Measurements from ENCODE around the gene C5orf34. TPM values are rescaled to one million over a fixed set of nuclear protein-coding genes. Genes with fewer than 3 reads are reported as not detected.

The C5orf34 gene
- total RNA-seq, 1 experiment from 2014 or later: 16.3 TPM

DNA sequence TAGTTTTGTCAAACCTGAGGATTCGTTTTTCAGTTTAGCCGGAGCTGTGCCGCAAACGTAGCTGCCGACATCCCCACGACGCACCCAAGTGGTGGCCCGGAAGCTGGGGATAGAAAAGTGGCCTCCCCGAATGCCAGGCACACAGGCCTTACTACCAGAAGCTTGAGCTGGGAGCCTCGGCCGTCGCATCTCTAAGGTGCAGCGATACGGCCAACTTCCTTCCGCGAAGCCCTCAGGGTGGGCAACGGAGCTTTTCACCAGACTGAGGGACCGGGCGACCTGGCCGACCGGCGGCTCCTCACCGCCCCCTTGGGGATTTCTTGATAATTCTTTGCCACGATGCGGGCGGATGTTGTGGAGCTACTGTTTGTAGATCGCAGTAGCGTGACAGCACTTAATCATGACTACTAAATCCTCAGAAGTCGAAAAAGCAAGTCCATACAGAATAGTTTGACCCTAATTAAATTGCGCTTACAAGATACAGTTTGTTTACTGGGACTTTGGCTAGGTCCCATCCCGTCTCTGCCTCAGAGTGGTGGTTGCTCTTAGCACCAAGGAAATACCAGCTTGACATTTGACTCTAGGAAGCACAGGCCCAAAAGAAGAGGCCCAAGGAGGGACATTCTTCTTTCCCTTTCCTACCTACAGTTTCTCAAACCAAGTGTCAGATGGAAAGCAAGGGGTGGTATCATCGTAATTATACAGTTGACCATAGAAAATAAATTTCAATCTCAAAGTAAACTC is 30.7 kb downstream of the C5orf34 start:
- H3K36me3 ChIP-seq (ENCODE audit: low read depth, low read length): peaks cover 5% of the 10 kb centered on the region; the same call in 1 of the 2 replicates
- H3K4me3 ChIP-seq (ENCODE audit: low read length): peak overlapping the region; percentile 78
- peak overlapping the region; percentile 82 for H3K4me2 ChIP-seq (ENCODE audit: low read length)
- CTCF ChIA-PET: interaction anchor here (0.9 to 1.8 kb wide), 10 partner anchors 31 to 467 kb away, joined by 3 to 8 read pairs (median 4); partner anchors contain the start of genes C5orf34 and HMGCS1
- peak overlapping the region; percentile 69 for H3K27ac ChIP-seq (ENCODE audit: low read length)
- peak overlapping the region; percentile 89 for H3K9ac ChIP-seq (ENCODE audit: low read length)
- H3F3A ChIP-seq (ENCODE audit: low read length, unreplicated experiment): no peaks in the 10 kb centered on the region
- peaks cover 15% of the 10 kb centered on the region for H3K4me1 ChIP-seq (ENCODE audit: insufficient read depth, low read length)
- no peaks in the 10 kb centered on the region for H3K9me3 ChIP-seq (ENCODE audit: low read length)
- H3K9me2 ChIP-seq (replicated peaks; ENCODE audit: low read length): no peaks in the 10 kb centered on the region
- peak overlapping the region; percentile 89 for H2AFZ ChIP-seq (ENCODE audit: low read length)
- H3K27me3 ChIP-seq (ENCODE audit: low read length): no peaks in the 10 kb centered on the region
- POLR2A ChIA-PET (ENCODE audit: unreplicated experiment): interaction anchor here (0.6 to 1.6 kb wide), 10 partner anchors 15 to 441 kb away, joined by 3 to 22 read pairs (median 8); partner anchors contain the start of genes C5orf34 and ZNF131
- TF ChIP-seq EZH2phosphoT487 (IDR thresholded peaks at IDR 0.05; ENCODE audit: borderline replicate concordance, low read length) (no peak), EZH2 (IDR thresholded peaks at IDR 0.05; ENCODE audit: low read length, unreplicated experiment) (no peak)
- TF ChIP-seq, protein P1, sequence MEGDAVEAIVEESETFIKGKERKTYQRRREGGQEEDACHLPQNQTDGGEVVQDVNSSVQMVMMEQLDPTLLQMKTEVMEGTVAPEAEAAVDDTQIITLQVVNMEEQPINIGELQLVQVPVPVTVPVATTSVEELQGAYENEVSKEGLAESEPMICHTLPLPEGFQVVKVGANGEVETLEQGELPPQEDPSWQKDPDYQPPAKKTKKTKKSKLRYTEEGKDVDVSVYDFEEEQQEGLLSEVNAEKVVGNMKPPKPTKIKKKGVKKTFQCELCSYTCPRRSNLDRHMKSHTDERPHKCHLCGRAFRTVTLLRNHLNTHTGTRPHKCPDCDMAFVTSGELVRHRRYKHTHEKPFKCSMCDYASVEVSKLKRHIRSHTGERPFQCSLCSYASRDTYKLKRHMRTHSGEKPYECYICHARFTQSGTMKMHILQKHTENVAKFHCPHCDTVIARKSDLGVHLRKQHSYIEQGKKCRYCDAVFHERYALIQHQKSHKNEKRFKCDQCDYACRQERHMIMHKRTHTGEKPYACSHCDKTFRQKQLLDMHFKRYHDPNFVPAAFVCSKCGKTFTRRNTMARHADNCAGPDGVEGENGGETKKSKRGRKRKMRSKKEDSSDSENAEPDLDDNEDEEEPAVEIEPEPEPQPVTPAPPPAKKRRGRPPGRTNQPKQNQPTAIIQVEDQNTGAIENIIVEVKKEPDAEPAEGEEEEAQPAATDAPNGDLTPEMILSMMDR (conservative IDR thresholded peaks at IDR 0.05; ENCODE audit: low read depth, low read length): peak; percentile 95
- peaks cover 26% of the 10 kb centered on the region for H3K79me2 ChIP-seq (ENCODE audit: low read length)
- peak; percentile 93 for DNase-seq
- intact Hi-C loops (cut with micrococcal nuclease): loop anchor here (1.0 to 10.0 kb wide), 6 partner anchors 31 to 442 kb away; partner anchors contain the start of genes ANXA2R and C5orf34
- BruUV-seq (replicated peaks): TSS peak; percentile 96
- ATAC-seq: peak; percentile 72
- no peaks in the 10 kb centered on the region for H4K20me1 ChIP-seq (ENCODE audit: low read length)

DNA sequence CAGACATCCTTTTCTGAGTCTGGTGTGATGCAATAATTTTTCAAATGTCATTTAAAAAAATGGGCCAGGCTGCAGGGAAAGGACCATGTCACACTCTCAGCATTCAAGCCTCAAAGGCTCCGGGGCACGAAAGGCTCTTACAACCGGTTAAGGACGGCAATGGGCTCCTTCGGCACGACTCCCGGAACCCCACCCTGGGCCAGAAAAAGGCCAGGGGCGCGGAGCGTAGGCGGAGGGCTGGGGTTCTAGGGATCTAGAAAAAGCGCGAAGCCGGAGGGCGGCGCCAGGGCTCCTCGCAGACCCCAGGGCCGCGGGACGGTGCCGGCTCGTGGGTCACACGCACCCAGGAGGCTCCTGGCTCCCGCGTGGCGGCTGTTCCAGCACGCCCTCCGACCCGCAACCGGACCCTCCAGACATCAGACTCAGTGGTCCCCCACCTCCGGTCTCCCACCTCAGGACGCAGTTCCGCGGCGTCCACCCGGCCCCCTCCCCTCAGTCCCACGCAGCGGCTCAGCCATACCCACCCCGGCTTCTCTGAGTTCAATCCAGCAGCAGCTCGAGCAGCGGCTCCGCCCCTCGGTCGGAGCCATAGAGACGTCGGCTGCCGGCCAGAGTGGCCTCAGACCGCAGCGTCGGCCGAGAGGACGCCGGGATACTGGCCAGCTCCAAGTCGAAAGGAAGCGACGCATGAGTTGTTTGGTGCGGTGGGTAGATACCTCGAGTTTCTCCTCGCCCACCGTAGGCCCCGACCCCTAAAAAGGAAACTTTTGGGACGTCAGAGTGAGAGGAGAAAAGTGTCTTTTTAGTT is 31.4 kb downstream of the C5orf34 start, which contains the start of gene TMEM267:
Gene TMEM267 (minus strand): TSS at position 568 of the 808 bp plus-strand sequence. CDS start 29,896 bp downstream, outside the sequence.
- no peaks in the 10 kb centered on the region for H3K9me2 ChIP-seq (replicated peaks; ENCODE audit: low read length)
- H3K4me1 ChIP-seq (ENCODE audit: insufficient read depth, low read length): peaks cover 15% of the 10 kb centered on the region
- no peaks in the 10 kb centered on the region for H3K27me3 ChIP-seq (ENCODE audit: low read length)
- peak within 1 kb of the TSS; percentile 82 for H3K4me2 ChIP-seq (ENCODE audit: low read length)
- H3K4me3 ChIP-seq (ENCODE audit: low read length): peak within 1 kb of the TSS; percentile 78
- H3K9me3 ChIP-seq (ENCODE audit: low read length): no peaks in the 10 kb centered on the region
- no TSS peak for BruUV-seq (replicated peaks)
- ChIA-PET CTCF (interaction anchor here (0.6 to 1.8 kb wide), 12 partner anchors 31 to 466 kb away, joined by 3 to 11 read pairs (median 4); partner anchors contain the start of genes C5orf34 and HMGCS1), POLR2A (ENCODE audit: unreplicated experiment) (interaction anchor here (0.6 to 1.6 kb wide), 10 partner anchors 14 to 441 kb away, joined by 3 to 22 read pairs (median 8); partner anchors contain the start of genes C5orf34 and ZNF131)
- TF ChIP-seq, protein P1 (conservative IDR thresholded peaks at IDR 0.05; ENCODE audit: low read depth, low read length): no peak
- TF ChIP-seq EZH2 (IDR thresholded peaks at IDR 0.05; ENCODE audit: low read length, unreplicated experiment): no peak
- TF ChIP-seq EZH2phosphoT487 (IDR thresholded peaks at IDR 0.05; ENCODE audit: borderline replicate concordance, low read length): no peak
- ATAC-seq (peak; percentile 89), DNase-seq (peak; percentile 97)
- H4K20me1 ChIP-seq (ENCODE audit: low read length): no peaks in the 10 kb centered on the region
- no peaks in the 10 kb centered on the region for H3K36me3 ChIP-seq (ENCODE audit: low read depth, low read length)
- peak within 1 kb of the TSS; percentile 89 for H2AFZ ChIP-seq (ENCODE audit: low read length)
- intact Hi-C loops (cut with micrococcal nuclease): loop anchor here (1.0 to 10.0 kb wide), 7 partner anchors 32 to 441 kb away; partner anchors contain the start of genes ANXA2R, C5orf34 and PAIP1
- H3K79me2 ChIP-seq (ENCODE audit: low read length): peaks cover 26% of the 10 kb centered on the region
- H3K9ac ChIP-seq (ENCODE audit: low read length): peak within 1 kb of the TSS; percentile 89
- no peaks in the 10 kb centered on the region for H3F3A ChIP-seq (ENCODE audit: low read length, unreplicated experiment)
- peak within 1 kb of the TSS; percentile 69 for H3K27ac ChIP-seq (ENCODE audit: low read length)

All from PC-3 (cell line).